HepG2 (cell line): Measurements from ENCODE around the gene DYNC1LI1. TPM values are rescaled to one million over a fixed set of nuclear protein-coding genes. Genes with fewer than 3 reads are reported as not detected.

Source experiments
- CEBPB ChIP-seq: IDR thresholded peaks from 2 replicates; pipeline ENCODE4 v1.6.1; 2011; ENCODE audit warnings: low read depth, low read length, improper control_type of control experiment, borderline replicate concordance
- CENPT ChIP-seq: sonication (generic); formaldehyde crosslinking; IDR thresholded peaks from 2 replicates; pipeline ENCODE4 v1.8.0; 2022; ENCODE audit warnings: low read depth, mild to moderate bottlenecking, moderate library complexity, missing genetic modification reagents
- DNMT3B ChIP-seq: conservative IDR thresholded peaks from 2 replicates; pipeline ENCODE4 v1.6.1; 2016; ENCODE audit warnings: missing biosample characterization, control low read depth
- EEA1 ChIP-seq: sonication (generic); formaldehyde crosslinking; IDR thresholded peaks from 2 replicates; pipeline ENCODE4 v1.5.1; 2020; ENCODE audit warnings: mild to moderate bottlenecking, missing genetic modification reagents, borderline replicate concordance
- FOXM1 ChIP-seq: sonication (generic); formaldehyde crosslinking; IDR thresholded peaks from 2 replicates; pipeline ENCODE4 v1.5.0; 2020; ENCODE audit warnings: missing genetic modification reagents
- FOXP1 ChIP-seq, 2 experiments: fragments of 450-650 bp in 1 of 2; IDR thresholded peaks; 2 replicates each; pipeline ENCODE4 v1.6.1; 2017 to 2018; ENCODE audit warnings: antibody characterized with exemption in 1 of 2
- HDAC6 ChIP-seq: fragments of 200-600 bp; sonication (generic); IDR thresholded peaks from 2 replicates; pipeline ENCODE4 v1.7.0; 2017; ENCODE audit warnings: mild to moderate bottlenecking, antibody characterized with exemption, low read length, low read depth
- HES4 ChIP-seq: sonication (generic); formaldehyde crosslinking; IDR thresholded peaks from 2 replicates; pipeline ENCODE4 v1.9.0; 2021; ENCODE audit warnings: mild to moderate bottlenecking, missing genetic modification reagents, borderline replicate concordance
- HMGA1 ChIP-seq: sonication (generic); formaldehyde crosslinking; conservative IDR thresholded peaks from 2 replicates; pipeline ENCODE4 v1.4.0; 2020; ENCODE audit warnings: missing genetic modification reagents
- JUN ChIP-seq: sonication (generic); formaldehyde crosslinking; IDR thresholded peaks from 2 replicates; pipeline ENCODE4 v1.4.0; 2020; ENCODE audit warnings: mild to moderate bottlenecking, missing genetic modification reagents
- KDM5A ChIP-seq: fragments of 200-600 bp; sonication (generic); IDR thresholded peaks from 2 replicates; pipeline ENCODE4 v1.7.0; 2018; ENCODE audit warnings: antibody characterized with exemption, mild to moderate bottlenecking, low read length, borderline replicate concordance
- SMAD3 ChIP-seq: sonication (generic); formaldehyde crosslinking; IDR thresholded peaks from 2 replicates; pipeline ENCODE4 v1.4.0; 2020; ENCODE audit warnings: missing genetic modification reagents
- ZFYVE20 ChIP-seq: sonication (generic); formaldehyde crosslinking; IDR thresholded peaks from 2 replicates; pipeline ENCODE4 v1.8.0; 2023; ENCODE audit warnings: low read depth, mild to moderate bottlenecking, moderate library complexity, missing genetic modification reagents, borderline replicate concordance
- ZNF230 ChIP-seq: sonication (generic); formaldehyde crosslinking; IDR thresholded peaks from 2 replicates; pipeline ENCODE4 v1.4.0; 2020; ENCODE audit warnings: mild to moderate bottlenecking, missing genetic modification reagents
- ZNF768 ChIP-seq: sonication (generic); formaldehyde crosslinking; IDR thresholded peaks from 2 replicates; pipeline ENCODE4 v1.4.0; 2020; ENCODE audit warnings: missing genetic modification reagents
- ZSCAN20 ChIP-seq: sonication (generic); formaldehyde crosslinking; IDR thresholded peaks from 2 replicates; pipeline ENCODE4 v1.4.0; 2020; ENCODE audit warnings: missing genetic modification reagents, mild to moderate bottlenecking, borderline replicate concordance
- polyA plus RNA-seq, 8 experiments: library from polyadenylated mRNA; depleted of rRNA in 3 of 8; stranded (reverse) in 7 of 8; unstranded in 1 of 8; fragments of >200 nt; fragmentation: Illumina TruSeq in 4 of 8; extraction: Trizol in 4 of 8; gene quantifications; 2 replicates each; pipeline versions ENCODE4 v1.2.1 to v1.2.3, GENCODE V29; 2011 to 2016; ENCODE audit warnings: low read depth in 4 of 8, missing spikeins in 1 of 8, mixed read lengths in 1 of 8; ENCODE audit not compliant: insufficient read depth in 1 of 8
- total RNA-seq, 5 experiments: library from RNA; depleted of rRNA; stranded (reverse); fragments of >200 nt; fragmentation: Illumina TruSeq; extraction: Trizol; gene quantifications; 2 replicates each; pipeline ENCODE4 v1.2.3, GENCODE V29; 2016; ENCODE audit warnings: low read depth in 1 of 5
- TF ChIP-seq, protein P1 (sequence below): sonication (generic); formaldehyde crosslinking; IDR thresholded peaks from 2 replicates; pipeline ENCODE4 v1.8.0; 2022; ENCODE audit warnings: missing genetic modification reagents, mild to moderate bottlenecking, inconsistent platforms, borderline replicate concordance
- TF ChIP-seq, protein P2 (sequence below), 2 experiments: fragments of 450-650 bp in 1 of 2; sonication (generic) in 1 of 2; formaldehyde crosslinking; IDR thresholded peaks; 2 replicates each; pipeline versions ENCODE4 v1.5.0 to v1.8.0; 2020 to 2022; ENCODE audit warnings: mild to moderate bottlenecking in 1 of 2, missing genetic modification reagents in 1 of 2
- TF ChIP-seq, protein P3 (sequence below): sonication (generic); formaldehyde crosslinking; IDR thresholded peaks from 2 replicates; pipeline ENCODE4 v1.4.0; 2020; ENCODE audit warnings: mild to moderate bottlenecking, low read depth, missing genetic modification reagents
- TF ChIP-seq, protein P4 (sequence below): IDR thresholded peaks from 2 replicates; pipeline ENCODE4 v1.6.1; 2016; ENCODE audit warnings: missing compliant biosample characterization, missing genetic modification reagents, borderline replicate concordance
- TF ChIP-seq, protein P5 (sequence below): sonication (generic); formaldehyde crosslinking; IDR thresholded peaks from 2 replicates; pipeline ENCODE4 v1.5.0; 2020; ENCODE audit warnings: mild to moderate bottlenecking, missing genetic modification reagents, borderline replicate concordance

The DYNC1LI1 gene
- total and polyA plus RNA-seq, 2 of the 13 experiments (the other 11 are each of a cell fraction or from before 2014, with no cell fraction given) = 13.4 to 37.1 TPM

DNA sequence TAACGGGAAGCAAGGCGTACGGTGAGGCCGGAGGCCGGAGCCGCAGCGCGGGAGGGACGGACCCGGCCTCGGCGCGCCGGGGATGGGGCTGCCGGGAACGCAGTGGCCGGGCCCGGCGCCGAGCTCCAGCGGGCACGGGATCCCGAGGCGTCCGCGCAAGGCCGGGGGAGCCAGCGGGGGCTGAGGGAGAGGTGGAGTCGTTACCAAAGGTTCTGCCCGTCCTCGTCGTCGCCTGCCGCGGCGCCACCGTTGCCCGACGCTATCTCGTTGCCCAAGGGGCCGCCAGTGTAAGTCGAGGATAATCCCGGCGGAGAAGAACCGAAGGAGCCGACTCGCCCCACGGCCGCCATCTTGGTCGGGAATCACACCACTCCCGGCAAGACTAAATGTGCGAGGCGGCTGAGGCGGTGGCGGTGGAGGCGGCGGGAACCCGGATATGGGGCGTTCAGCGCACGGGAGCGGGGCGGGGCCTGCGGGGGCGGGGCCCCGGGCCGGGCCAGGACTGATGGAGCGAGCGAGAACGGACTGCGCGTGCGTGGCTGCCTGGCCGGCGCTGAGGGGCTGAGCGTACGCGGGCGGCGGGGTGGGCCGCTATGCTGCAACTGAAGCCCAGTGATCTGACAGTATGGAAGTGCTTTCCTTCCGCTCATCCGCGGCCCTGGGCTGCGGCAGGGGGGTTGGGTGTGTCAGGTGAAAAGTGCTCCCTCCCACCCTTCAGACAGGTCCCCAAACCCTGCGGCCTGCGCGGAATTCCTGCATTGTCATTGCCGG, at the start of gene DYNC1LI1 (continued):
- TF ChIP-seq FOXM1 (CRISPR knock-in tag) (no peak; the same call in 1 of the 2 replicates), SMAD3 (CRISPR knock-in tag) (no peak), HMGA1 (CRISPR knock-in tag) (no peak), ZSCAN20 (peak; percentile 72; the same call in 1 of the 2 replicates), KDM5A (no peak), HES4 (peak; percentile 45; the same call in 1 of the 2 replicates), ZNF768 (CRISPR knock-in tag) (peak; percentile 11; the same call in 1 of the 2 replicates), ZFYVE20 (CRISPR knock-in tag) (no peak), CEBPB (no peak), EEA1 (no peak; the same call in 1 of the 2 replicates), DNMT3B (CRISPR knock-in tag) (no peak; the same call in 1 of the 2 replicates), CENPT (0 out of 2 replicates have a peak, but pooled peaks have one; percentile 55), HDAC6 (no peak), ZNF230 (CRISPR knock-in tag) (no peak), FOXP1 (IDR thresholded peaks at IDR 0.05) (no peak), FOXP1 (CRISPR knock-in tag; IDR thresholded peaks at IDR 0.05) (no peak), JUN (CRISPR knock-in tag) (no peak)
- TF ChIP-seq, protein P1, sequence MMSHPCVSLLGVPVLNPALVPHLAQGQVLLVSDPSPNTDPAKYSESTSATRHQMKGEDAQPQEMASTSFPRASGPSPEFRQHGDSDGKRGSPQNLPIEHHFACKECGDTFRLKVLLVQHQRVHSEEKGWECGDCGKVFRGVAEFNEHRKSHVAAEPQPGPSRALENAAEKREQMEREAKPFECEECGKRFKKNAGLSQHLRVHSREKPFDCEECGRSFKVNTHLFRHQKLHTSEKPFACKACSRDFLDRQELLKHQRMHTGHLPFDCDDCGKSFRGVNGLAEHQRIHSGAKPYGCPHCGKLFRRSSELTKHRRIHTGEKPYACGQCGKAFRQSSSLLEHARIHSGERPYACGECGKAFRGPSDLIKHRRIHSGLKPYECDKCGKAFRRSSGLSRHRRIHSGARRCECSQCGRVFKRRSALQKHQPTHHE (CRISPR knock-in tag) = 0 out of 2 replicates have a peak, but pooled peaks have one; percentile 29
- TF ChIP-seq, protein P2, sequence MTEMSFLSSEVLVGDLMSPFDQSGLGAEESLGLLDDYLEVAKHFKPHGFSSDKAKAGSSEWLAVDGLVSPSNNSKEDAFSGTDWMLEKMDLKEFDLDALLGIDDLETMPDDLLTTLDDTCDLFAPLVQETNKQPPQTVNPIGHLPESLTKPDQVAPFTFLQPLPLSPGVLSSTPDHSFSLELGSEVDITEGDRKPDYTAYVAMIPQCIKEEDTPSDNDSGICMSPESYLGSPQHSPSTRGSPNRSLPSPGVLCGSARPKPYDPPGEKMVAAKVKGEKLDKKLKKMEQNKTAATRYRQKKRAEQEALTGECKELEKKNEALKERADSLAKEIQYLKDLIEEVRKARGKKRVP (CRISPR knock-in tag; IDR thresholded peaks at IDR 0.05) = no peak
- TF ChIP-seq, protein P3, sequence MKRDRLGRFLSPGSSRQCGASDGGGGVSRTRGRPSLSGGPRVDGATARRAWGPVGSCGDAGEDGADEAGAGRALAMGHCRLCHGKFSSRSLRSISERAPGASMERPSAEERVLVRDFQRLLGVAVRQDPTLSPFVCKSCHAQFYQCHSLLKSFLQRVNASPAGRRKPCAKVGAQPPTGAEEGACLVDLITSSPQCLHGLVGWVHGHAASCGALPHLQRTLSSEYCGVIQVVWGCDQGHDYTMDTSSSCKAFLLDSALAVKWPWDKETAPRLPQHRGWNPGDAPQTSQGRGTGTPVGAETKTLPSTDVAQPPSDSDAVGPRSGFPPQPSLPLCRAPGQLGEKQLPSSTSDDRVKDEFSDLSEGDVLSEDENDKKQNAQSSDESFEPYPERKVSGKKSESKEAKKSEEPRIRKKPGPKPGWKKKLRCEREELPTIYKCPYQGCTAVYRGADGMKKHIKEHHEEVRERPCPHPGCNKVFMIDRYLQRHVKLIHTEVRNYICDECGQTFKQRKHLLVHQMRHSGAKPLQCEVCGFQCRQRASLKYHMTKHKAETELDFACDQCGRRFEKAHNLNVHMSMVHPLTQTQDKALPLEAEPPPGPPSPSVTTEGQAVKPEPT (CRISPR knock-in tag) = no peak
- TF ChIP-seq, protein P4, sequence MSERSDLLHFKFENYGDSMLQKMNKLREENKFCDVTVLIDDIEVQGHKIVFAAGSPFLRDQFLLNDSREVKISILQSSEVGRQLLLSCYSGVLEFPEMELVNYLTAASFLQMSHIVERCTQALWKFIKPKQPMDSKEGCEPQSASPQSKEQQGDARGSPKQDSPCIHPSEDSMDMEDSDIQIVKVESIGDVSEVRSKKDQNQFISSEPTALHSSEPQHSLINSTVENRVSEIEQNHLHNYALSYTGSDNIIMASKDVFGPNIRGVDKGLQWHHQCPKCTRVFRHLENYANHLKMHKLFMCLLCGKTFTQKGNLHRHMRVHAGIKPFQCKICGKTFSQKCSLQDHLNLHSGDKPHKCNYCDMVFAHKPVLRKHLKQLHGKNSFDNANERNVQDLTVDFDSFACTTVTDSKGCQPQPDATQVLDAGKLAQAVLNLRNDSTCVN = no peak
- TF ChIP-seq, protein P5, sequence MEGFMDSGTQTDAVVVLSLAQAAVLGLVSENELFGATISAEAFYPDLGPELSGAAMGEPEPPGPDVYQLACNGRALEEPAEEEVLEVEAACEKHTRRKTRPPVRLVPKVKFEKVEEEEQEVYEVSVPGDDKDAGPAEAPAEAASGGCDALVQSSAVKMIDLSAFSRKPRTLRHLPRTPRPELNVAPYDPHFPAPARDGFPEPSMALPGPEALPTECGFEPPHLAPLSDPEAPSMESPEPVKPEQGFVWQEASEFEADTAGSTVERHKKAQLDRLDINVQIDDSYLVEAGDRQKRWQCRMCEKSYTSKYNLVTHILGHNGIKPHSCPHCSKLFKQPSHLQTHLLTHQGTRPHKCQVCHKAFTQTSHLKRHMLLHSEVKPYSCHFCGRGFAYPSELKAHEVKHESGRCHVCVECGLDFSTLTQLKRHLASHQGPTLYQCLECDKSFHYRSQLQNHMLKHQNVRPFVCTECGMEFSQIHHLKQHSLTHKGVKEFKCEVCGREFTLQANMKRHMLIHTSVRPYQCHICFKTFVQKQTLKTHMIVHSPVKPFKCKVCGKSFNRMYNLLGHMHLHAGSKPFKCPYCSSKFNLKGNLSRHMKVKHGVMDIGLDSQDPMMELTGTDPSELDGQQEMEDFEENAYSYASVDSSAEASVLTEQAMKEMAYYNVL = no peak; the same call in 1 of the 2 replicates
